ENCODE measurements around the gene RADIL.
"Not testable (repeated sequence)": the region's sequence is repeated elsewhere in the genome, so short reads cannot be mapped to it uniquely, and the experiment has no call there.

Gene RADIL, protein sequence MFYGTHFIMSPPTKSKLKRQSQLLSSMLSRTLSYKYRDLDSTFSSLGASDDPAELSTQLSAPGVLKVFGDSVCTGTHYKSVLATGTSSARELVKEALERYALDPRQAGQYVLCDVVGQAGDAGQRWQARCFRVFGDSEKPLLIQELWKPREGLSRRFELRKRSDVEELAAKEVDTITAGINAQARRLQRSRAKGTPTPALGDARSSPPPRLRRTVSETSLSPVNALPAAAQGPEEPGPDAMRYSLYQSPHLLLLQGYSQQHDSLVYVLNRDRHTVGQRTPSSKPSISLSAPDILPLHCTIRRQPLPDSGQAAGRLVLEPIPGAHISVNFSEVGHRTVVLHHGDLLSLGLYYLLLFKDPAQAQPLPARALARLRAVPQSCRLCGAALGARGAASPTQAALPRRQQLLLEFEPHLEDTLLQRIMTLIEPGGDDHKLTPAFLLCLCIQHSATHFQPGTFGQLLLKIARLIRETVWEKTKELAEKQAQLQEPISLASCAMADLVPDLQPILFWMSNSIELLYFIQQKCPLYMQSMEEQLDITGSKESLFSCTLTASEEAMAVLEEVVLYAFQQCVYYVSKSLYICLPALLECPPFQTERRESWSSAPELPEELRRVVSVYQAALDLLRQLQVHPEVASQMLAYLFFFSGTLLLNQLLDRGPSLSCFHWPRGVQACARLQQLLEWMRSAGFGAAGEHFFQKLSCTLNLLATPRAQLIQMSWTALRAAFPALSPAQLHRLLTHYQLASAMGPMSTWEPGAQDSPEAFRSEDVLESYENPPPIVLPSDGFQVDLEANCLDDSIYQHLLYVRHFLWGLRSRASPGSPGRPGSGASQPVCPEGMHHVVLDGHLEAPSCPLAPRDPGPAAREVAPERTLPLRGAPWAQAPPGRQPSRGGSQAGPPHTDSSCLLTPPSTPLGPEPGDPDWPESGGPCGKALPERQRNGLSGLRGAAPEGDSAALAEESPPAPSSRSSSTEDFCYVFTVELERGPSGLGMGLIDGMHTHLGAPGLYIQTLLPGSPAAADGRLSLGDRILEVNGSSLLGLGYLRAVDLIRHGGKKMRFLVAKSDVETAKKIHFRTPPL

GRCh38 chr7:4883372-4884144 lies at the start of gene RADIL:
Gene RADIL (minus strand): TSS chr7:4883716. CDS start chr7:4878139, 5,577 bp downstream.
- peak; percentile 91 to 92 for ATAC-seq

GRCh38 chr7:4931943-4932342 lies 48.4 kb upstream of the RADIL start:
- no peak for ATAC-seq

DNA sequence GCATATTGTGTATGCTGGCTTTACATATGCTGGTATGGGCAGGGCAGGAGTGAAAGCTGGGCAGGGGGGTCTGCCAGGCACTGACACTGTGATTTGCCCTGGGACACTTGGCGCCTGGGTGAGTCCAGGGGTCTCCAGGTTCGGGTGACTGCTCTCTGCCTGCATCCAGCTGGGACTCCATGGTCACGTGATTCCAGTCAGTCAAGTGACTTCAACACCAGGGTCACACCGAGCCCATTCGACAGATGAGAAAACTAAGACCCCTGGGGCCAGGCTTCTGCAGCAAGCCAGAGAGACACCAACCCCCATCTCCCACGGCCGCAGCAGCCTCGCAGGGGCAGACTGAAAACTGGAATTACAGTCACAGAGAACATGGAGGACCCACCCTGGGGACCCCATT lies 45.5 kb upstream of the RADIL start:
- ATAC-seq = no peak

DNA sequence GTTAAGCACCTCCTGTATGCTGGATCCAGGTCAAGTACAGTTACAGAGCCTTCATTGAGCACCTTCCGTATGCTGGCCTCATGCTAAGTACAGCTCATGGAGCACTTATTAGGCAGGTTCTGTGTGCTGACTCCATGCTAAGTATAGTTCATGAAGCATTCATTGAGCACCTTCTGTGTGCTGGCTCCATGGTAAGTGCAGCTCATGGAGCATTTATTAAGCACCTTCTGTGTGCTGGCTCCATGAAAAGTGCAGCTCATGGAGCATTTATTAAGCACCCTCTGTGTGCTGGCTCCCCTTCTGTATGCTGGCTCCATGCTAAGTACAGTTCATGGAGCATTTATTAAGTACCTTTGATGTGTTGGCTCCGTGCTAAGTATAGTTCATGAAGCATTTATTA lies 44.9 kb upstream of the RADIL start:
- ATAC-seq = no peak

GRCh38 chr7:4919969-4920766 lies 36.7 kb upstream of the RADIL start:
- no peak for ATAC-seq

GRCh38 chr7:4916113-4916512 lies 32.6 kb upstream of the RADIL start:
- no peak for ATAC-seq

DNA sequence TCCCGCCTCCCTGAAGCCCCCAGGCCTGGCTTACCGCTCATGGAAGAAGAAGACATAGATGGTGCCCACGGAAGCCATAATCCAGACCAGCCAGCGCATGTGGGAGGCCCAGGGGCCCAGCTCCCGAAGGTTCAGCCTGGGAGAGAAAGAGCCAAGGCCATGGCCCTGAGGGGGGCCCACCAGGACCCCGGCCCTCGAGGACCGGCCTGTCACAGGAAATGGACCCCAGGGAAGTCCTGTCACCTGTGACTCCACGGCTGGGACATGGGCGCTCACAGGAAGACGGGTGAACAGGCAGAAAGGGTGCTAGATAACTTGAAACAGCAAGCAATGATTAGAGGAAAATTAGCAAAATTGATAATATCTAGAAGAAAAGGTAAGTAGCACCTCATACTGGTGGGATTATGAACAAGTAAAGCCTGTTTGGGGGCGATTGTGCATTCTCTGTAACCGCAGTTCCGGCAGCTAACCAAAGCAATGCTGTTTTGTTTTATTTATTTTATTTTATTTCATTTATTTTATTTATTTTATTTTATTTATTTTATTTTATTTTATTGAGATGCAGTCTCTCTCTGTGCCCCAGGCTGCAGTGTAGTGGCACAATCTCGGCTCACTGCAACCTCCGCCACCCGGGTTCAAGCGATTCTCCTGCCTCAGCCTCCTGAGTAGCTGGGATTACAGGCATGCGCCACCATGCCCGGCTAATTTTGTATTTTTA lies 27.8 kb upstream of the RADIL start:
- ATAC-seq = no peak

DNA sequence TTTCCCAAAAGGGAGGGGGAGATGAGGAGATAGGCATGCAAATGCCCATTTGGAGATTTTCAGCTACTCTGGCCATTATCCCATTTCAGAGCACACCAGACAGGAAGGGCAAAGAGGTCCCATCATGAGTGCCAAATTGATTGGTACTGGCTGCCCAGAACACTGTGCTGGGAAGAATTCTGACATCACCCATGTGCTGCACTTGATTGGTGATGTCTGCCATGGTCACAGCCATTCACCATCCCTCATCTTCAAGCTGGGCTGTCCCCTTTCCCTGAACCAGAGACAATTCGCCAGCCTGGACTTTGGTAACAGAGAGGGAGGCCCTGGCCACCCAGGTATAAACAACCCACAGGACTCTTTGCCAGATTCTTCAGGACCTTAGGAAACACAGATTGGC lies 23.2 kb upstream of the RADIL start:
- no peak for ATAC-seq

GRCh38 chr7:4905171-4905570 lies 21.7 kb upstream of the RADIL start:
- no peak for ATAC-seq

DNA sequence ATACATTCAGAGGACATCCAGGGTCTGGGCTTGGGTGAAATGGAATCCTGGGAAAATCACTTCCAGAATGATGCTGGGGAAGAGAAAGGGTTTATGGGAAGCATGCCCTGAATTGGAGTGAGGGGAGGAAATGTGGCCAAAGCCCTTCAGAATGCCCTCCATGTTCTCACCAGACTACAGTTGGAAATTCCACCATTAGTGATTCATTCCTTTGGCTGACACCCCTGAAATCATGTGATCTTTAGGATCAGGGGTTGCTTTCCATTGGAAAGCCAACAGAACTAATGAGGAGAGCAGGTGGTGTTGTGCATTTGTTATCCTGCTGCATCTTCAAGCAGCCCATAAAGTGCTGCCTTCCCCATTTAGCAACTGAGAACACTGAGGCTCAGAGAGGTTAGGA lies 20.8 kb upstream of the RADIL start:
- no peak for ATAC-seq

- ATAC-seq = no peak
Observed at GRCh38 chr7:4895766-4896165, 12.2 kb upstream of the RADIL start.

- no peak for ATAC-seq
Observed at GRCh38 chr7:4894482-4894881, 11.0 kb upstream of the RADIL start.

DNA sequence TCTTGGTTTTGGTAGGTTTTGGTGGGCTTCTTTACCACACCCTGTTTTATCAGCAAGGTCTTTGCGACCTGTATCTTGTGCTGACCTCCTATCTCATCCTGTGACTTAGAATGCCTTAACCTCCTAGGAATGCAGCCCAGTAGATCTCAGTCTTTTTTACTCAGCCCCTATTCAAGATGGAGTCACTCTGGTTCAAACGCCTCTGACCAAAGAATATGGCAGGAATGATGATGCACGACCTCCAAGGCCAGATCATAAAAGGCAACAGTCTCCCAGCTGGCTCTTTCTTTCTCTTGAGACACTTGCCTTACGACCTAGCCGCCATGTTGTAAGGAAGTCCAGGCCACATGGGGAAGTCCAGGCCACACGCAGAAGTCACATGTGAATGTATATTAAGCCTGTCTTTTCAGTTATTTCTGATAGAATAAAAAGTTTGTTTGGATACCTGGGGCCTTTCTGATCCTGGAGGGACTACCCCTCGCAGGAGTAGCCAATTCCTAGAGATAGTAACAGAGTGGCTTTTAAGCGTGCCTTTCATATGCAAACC lies 10.5 kb upstream of the RADIL start:
- ATAC-seq = no peak

DNA sequence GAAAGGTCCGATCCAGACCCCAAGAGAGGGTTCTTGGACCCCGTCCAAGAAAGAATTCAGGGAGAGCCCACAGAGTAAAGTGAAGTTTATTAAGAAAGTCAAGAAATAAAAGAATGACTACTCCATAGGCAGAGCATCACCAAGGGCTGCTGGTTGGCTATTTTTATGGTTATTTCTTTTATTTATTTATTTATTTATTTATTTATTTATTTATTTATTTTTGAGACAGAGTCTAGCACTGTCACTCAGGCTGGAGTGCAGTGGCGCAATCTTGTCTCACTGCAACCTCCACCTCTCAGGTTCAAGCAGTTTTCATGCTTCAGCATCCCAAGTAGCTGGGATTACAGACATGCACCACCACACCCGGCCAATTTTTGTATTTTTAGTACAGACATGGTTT lies 9.7 kb upstream of the RADIL start:
- not testable (repeated sequence) for ATAC-seq

DNA sequence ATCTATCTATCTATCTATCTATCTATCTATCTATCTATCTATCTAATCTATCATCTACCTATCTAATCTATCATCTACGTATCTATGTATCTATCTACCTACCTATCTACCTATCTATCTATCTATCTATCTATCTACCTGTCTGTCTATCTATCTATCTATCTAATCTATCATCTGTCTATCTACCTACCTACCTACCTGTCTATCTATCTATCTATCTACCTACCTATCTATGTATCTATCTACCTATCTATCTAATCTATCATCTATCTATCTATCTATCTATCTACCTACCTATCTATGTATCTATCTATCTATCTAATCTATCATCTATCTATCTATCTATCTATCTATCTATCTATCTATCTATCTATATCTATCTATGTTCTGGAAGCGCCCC lies 8.0 kb upstream of the RADIL start:
- not testable (repeated sequence) for ATAC-seq

DNA sequence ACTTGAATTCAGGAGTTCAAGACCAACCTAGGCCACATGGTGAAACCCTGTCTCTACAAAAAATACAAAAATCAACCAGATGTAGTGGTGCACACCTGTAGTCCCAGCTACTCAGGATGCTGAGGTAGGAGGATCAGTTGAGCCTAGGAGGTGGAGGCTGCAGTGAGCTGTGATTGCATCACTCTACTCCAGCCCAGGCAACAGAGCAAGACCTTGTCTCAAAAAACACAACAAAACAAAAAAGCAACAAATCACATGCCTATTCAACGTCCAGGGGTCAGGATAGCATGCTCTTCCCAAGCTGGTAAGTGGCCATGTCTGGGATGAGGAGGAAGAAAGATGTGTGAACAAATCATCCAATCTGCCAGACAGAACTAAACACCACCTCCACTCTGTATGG lies 6.2 kb upstream of the RADIL start:
- no peak for ATAC-seq

DNA sequence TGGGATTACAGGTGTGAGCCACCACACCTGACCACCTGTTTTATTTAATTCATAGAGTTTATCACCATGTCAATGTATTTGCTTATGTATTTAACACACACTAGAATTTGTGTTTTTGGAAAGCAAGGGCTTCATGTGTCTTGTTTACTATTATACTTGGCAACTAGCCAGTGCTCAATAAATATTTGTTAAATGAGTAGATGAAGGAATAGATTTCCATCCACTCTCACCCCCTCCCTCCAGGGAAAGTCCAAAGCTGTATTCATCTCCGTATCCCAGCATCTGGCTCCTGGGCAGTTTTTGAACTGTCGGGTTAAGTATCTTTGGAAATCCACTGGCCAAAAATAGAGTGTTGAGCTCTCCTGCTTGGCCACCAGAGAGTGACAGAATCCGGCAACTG lies 4.6 kb upstream of the RADIL start:
- ATAC-seq = no peak

DNA sequence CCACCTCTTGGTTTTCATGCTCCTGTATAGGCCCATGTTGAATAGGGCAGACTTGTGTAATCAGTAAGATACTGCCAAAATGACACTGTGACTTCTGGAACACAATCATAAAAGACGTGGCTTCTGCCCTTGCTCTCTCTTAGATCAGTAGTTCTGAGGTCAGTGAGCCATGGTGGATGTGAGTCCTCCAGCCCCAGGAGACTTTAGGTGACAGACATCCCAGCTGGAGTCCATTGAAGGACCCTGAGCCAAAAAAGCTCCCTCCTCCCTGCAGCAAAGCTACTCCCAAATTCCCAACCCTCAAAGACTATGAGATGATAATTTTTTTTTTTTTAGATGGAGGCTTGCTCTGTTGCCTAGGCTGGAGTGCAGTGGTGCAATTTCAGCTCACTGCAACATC lies 3.2 kb upstream of the RADIL start:
- ATAC-seq = no peak

GRCh38 chr7:4885317-4885807 lies 1.8 kb upstream of the RADIL start:
- ATAC-seq = no peak

DNA sequence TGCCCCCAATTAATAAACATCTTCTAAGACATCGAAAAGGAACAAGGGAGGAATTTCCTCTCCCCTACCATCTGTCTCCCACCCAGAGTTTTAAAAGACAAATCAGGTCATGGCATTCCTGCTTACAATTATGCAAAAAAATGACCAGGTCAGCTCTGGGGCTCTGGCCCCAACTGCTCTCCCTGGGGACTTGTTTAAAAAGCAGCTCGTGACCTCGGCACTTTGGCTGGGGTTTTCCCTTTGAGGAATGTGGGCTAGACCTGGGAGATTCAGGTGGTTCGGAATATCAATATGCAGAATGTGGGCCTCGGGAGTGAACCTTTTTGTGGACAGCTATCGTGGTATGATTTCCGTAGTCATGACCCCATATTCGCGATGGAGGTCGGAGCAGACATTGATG lies 648 bp upstream of the RADIL start:
- no peak for ATAC-seq

GRCh38 chr7:4883033-4883371 lies 514 bp downstream of the RADIL start:
- no peak for ATAC-seq
